Transverse colon (tissue), 4 donors: ENCODE results near the gene MYB. TPM values are rescaled to one million over a fixed set of nuclear protein-coding genes. Genes with fewer than 3 reads are reported as not detected.
A peak's percentile ranks its signal among the peaks of the same experiment; 100 is the strongest.
"Not testable (repeated sequence)": the region's sequence is repeated elsewhere in the genome, so short reads cannot be mapped to it uniquely, and the experiment has no call there.

ENCODE experiments used
- DNase-seq: peaks from one replicate; pipeline ENCODE4 v3.0.0-alpha.2; 2019
- H3K27ac ChIP-seq, 4 donors: fragments of 200-600 bp; sonication (generic); 2 replicates each; pipeline ENCODE4 v1.5.1; 2016 to 2018; ENCODE audit warnings: inconsistent platforms in 4 of 4
- H3K27me3 ChIP-seq: fragments of 200-600 bp; sonication (generic); 2 replicates; pipeline ENCODE4 v1.5.1; 2017; ENCODE audit warnings: inconsistent platforms
- H3K36me3 ChIP-seq, 4 donors: fragments of 200-600 bp; sonication (generic); 2 replicates each; pipeline ENCODE4 v1.5.1; 2017 to 2019; ENCODE audit warnings: inconsistent platforms in 4 of 4
- H3K4me1 ChIP-seq, 4 donors: fragments of 200-600 bp; sonication (generic); 2 replicates each; pipeline ENCODE4 v1.5.1; 2017 to 2020; ENCODE audit warnings: inconsistent platforms in 4 of 4
- H3K4me3 ChIP-seq, 4 donors: fragments of 200-600 bp; sonication (generic); 1 replicate in 1 of 4; 2 replicates in 3 of 4; pipeline versions ENCODE4 v1.5.1 to v1.6.1; 2017 to 2019; ENCODE audit warnings: inconsistent platforms in 4 of 4
- H3K9me3 ChIP-seq, 2 donors: fragments of 200-600 bp; sonication (generic); 2 replicates each; pipeline ENCODE4 v1.5.1; 2017 to 2019; ENCODE audit warnings: inconsistent platforms in 2 of 2
- EP300 ChIP-seq: sonication (generic); formaldehyde crosslinking; IDR thresholded peaks from one replicate; pipeline ENCODE4 v1.6.1; 2017; ENCODE audit warnings: antibody characterized with exemption, low read depth
- POLR2A ChIP-seq: fragments of 450-650 bp; IDR thresholded peaks from one replicate; pipeline ENCODE4 v1.6.1; 2016; ENCODE audit warnings: antibody characterized with exemption, mild to moderate bottlenecking, moderate library complexity
- POLR2AphosphoS5 ChIP-seq, 3 donors: sonication (generic); formaldehyde crosslinking; IDR thresholded peaks; one replicate each; pipeline ENCODE4 v1.6.1; 2016; ENCODE audit warnings: antibody characterized with exemption in 3 of 3
- WGBS, 2 donors: methylation state at CpG; one replicate each; pipeline ENCODE4 v1.1.5; 2018; ENCODE audit warnings: low coverage in 1 of 2; 5-methylcytosine and 5-hydroxymethylcytosine counted together
- in situ Hi-C, 4 donors: fragments of 200-750 bp; cut with MboI; loops; one replicate each; pipeline versions ENCODE4 v1.15.0 to v1.15.1; 2017; ENCODE audit warnings: low sequenced_read_pairs in 3 of 4, low pct_ligation_motif_present in 1 of 4, low pct_unique_long_range_greater_than_20kb in 1 of 4
- intact Hi-C: fragments of 100-400 bp; cut with DNase I; formaldehyde crosslinking; loops from one replicate; pipeline ENCODE4 v1.15.1; 2023; ENCODE audit warnings: low total_unique reads
- total RNA-seq, 4 donors: library from RNA; depleted of rRNA; stranded (reverse); fragments of >200 nt; gene quantifications; one replicate each; pipeline ENCODE4 v1.1.0, GENCODE V29; 2016
- TF ChIP-seq, protein P1 (sequence below), 5 experiments: fragments of 200-600 bp in 3 of 5; fragments of 450-650 bp in 2 of 5; sonication (generic) in 3 of 5; IDR thresholded peaks; 1 replicate in 2 of 5; 2 replicates in 3 of 5; pipeline ENCODE4 v1.5.1; 2016 to 2017; ENCODE audit warnings: antibody characterized with exemption in 5 of 5, inconsistent platforms in 3 of 5, mild to moderate bottlenecking in 2 of 5, moderate library complexity in 1 of 5

MYB gene
- total RNA-seq, 4 donors from 2014 or later, result 20.9 to 64.1 (median 46.6) TPM

DNA sequence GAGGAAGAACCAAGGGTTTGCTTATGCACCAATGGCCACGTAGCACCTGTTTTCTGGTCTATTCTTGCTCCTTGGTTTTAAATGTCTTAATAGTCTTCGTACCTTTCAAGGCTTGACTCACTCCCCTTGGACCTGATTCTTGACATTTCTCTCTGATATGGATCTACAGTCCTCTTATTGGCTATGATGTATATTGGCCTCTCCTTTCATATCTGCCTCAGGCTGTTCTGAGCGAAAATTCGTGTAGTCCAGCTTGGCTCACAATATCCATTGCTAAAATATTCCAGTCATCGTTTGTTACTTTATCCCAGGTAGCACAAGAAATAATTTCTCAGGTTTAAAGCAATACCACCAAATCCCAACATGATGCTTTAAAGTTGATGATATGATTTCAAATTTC lies 59.6 kb downstream of the MYB start:
- DNase-seq, result no peak
- Histone ChIP-seq H3K27me3 (no peaks in the 10 kb centered on the region), H3K27ac (no peak overlapping the region), H3K36me3 (no peaks in the 10 kb centered on the region), H3K4me1 (peaks cover 0 to 14% (median 6%) of the 10 kb centered on the region in 4 donors), H3K9me3 (no peaks in the 10 kb centered on the region), H3K4me3 (no peak overlapping the region)
- intact Hi-C loops, result no loop called here
- 90 to 92% methylated on average over 5 of the region's 5 CpGs for WGBS, 2 donors
- in situ Hi-C loops, result no loop called here
- no peak for TF ChIP-seq POLR2A
- no peak for TF ChIP-seq EP300
- no peak for TF ChIP-seq POLR2AphosphoS5 (IDR thresholded peaks at IDR 0.05)
- TF ChIP-seq, protein P1, sequence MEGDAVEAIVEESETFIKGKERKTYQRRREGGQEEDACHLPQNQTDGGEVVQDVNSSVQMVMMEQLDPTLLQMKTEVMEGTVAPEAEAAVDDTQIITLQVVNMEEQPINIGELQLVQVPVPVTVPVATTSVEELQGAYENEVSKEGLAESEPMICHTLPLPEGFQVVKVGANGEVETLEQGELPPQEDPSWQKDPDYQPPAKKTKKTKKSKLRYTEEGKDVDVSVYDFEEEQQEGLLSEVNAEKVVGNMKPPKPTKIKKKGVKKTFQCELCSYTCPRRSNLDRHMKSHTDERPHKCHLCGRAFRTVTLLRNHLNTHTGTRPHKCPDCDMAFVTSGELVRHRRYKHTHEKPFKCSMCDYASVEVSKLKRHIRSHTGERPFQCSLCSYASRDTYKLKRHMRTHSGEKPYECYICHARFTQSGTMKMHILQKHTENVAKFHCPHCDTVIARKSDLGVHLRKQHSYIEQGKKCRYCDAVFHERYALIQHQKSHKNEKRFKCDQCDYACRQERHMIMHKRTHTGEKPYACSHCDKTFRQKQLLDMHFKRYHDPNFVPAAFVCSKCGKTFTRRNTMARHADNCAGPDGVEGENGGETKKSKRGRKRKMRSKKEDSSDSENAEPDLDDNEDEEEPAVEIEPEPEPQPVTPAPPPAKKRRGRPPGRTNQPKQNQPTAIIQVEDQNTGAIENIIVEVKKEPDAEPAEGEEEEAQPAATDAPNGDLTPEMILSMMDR (IDR thresholded peaks at IDR 0.05), result no peak

DNA sequence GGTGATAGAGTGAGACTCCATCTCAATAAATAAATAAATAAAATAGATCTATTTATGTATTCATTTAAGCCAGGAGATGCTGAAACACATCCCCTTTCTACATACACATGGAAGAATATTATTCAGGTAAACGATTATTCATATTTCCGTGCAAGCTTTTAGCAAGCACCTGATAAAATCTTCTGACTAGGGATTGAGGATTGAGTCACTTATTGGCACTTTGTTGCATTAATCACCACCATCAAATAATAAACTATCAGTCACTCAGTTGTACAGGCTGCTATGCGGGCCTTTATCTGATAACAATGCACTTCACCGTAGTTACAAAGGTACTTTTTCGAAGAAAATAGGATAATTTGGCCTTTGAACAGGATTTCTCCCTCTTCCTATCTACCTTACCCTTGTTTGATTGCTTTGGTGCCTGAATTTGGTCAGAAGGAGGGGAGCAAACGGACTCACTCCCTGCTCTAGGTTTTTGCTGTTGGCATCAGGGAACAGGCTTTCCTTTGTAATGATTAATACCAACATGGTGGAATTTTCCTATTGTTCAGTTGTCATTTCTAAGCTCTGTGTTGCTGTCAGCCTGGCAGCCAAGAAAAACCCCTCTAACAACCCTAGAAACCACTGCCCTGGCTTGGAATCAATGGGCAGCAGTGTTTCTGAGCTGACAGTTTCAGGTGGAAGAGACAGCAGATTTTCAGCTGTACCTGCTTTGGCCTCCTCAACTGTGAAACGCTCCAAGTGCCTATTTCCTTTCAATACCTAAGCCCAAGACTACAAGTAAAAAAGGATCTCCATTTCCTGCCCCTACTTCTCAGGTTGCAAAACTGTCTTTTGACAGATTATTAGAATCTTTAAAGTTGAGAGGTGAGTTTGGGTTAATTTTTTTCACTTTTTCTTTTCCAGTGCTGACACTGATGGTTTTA lies 63.0 kb downstream of the MYB start:
- intact Hi-C loops (no loop called here), in situ Hi-C loops (no loop called here)
- Histone ChIP-seq H3K9me3 (no peaks in the 10 kb centered on the region), H3K27ac (peak overlapping the region; percentile 46 to 62 (median 54)), H3K4me1 (peaks cover 0 to 22% (median 6%) of the 10 kb centered on the region in 4 donors), H3K27me3 (no peaks in the 10 kb centered on the region), H3K36me3 (no peaks in the 10 kb centered on the region), H3K4me3 (no peak overlapping the region)
- 78 to 88% methylated on average over 7 of the region's 7 CpGs for WGBS, 2 donors
- TF ChIP-seq POLR2AphosphoS5 (IDR thresholded peaks at IDR 0.05), result no peak
- TF ChIP-seq, protein P1 (IDR thresholded peaks at IDR 0.05), result no peak
- no peak for TF ChIP-seq EP300
- no peak for TF ChIP-seq POLR2A
- no peak for DNase-seq

DNA sequence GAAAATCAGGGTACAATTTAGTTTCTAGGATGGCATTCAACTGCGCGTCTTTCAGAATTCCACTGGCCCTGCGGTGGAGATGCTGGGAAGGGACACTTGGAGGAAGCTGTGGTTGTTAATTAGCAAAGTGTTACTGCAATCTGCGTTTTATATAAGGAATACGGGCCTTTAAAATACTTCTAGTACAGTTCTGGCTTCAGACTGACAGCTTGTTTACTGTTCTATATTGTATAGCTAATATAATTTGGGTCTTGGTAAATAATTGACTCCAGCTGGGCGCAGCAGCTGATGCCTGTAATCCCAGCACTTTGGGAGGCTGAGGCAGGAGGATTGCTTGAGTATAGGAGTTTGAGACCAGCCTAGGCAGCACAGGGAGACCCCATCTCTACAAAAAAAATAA lies 63.7 kb downstream of the MYB start:
- in situ Hi-C loops (no loop called here), intact Hi-C loops (no loop called here)
- Histone ChIP-seq H3K4me3 (no peak overlapping the region), H3K4me1 (peaks cover 0 to 28% (median 10%) of the 10 kb centered on the region in 4 donors), H3K27me3 (no peaks in the 10 kb centered on the region), H3K36me3 (no peaks in the 10 kb centered on the region), H3K9me3 (no peaks in the 10 kb centered on the region), H3K27ac (peak overlapping the region; percentile 46 to 62 (median 54))
- no peak for TF ChIP-seq POLR2A
- TF ChIP-seq, protein P1 (IDR thresholded peaks at IDR 0.05), result no peak
- DNase-seq, result no peak
- 48 to 61% methylated on average over 6 of the region's 6 CpGs for WGBS, 2 donors

DNA sequence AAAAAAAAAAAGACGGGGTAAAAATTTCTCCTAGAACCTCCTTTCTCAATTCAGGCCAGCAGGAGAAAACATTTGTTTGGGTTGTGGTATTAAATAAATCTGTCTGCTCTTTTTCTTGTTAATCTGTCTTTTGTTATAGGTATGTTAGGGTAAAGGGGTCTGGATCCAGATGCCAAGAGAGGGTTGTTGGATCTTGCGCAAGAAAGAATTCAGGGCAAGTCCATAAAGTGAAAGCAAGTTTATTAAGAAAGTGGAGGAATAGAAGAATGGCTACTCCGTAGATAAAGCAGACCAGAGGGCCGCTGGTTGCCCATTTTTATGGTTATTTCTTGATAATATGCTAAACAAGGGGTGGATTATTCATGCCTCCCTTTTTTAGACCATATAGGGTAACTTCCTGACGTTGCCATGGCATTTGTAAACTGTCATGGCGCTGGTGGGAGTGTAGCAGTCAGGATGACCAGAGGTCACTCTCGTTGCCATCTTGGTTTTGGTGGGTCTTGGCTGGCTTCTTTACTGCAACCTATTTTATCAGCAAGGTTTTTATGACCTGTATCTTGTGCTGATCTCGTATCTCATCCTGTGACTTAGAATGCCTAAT lies 65.4 kb downstream of the MYB start:
- H3K27ac ChIP-seq, H3K27me3 ChIP-seq, in situ Hi-C loops, H3K4me3 ChIP-seq, DNase-seq, H3K9me3 ChIP-seq, H3K36me3 ChIP-seq, intact Hi-C loops: not testable (repeated sequence)
- 77 to 88% methylated on average over 3 to 8 of the region's 8 CpGs for WGBS, 2 donors
- peaks cover 5 to 36% (median 19%) of the 10 kb centered on the region in 4 donors for H3K4me1 ChIP-seq
